Ovary (tissue), 3 donors: ENCODE results near the gene SPATA2.

ENCODE experiments used
- EP300 ChIP-seq: sonication (generic); formaldehyde crosslinking; IDR thresholded peaks from one replicate; pipeline ENCODE4 v1.6.1; 2017; ENCODE audit warnings: antibody characterized with exemption
- POLR2A ChIP-seq: fragments of 450-650 bp; IDR thresholded peaks from one replicate; pipeline ENCODE4 v1.6.1; 2017; ENCODE audit warnings: antibody characterized with exemption, mild to moderate bottlenecking, moderate library complexity
- TF ChIP-seq, protein P1 (sequence below), 3 donors: fragments of 450-650 bp in 2 of 3; fragments of 200-600 bp in 1 of 3; IDR thresholded peaks; one replicate each; pipeline versions ENCODE4 v1.5.1 to v1.8.0; 2016 to 2022; ENCODE audit warnings: antibody characterized with exemption in 3 of 3, mild to moderate bottlenecking in 1 of 3
- donor health status: DM: no; HTN: no; CAD: no.

DNA sequence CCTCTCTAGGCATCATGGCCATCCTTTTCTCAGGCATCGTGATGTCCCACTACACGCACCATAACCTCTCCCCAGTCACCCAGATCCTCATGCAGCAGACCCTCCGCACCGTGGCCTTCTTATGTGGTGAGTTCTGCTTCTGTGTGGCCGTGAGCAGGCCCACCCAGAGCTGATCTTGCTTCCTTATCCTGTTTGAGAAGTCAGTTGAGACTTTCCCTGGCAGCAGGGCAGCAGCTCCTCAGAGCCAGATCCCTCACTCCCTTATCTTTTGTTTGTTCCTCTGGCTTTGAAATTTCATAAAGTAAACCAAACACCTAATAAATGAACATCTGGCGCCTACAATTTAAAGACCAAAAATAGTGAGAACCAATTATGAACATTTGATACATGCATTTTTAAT lies 40.6 kb downstream of the SPATA2 start:
- TF ChIP-seq, protein P1, sequence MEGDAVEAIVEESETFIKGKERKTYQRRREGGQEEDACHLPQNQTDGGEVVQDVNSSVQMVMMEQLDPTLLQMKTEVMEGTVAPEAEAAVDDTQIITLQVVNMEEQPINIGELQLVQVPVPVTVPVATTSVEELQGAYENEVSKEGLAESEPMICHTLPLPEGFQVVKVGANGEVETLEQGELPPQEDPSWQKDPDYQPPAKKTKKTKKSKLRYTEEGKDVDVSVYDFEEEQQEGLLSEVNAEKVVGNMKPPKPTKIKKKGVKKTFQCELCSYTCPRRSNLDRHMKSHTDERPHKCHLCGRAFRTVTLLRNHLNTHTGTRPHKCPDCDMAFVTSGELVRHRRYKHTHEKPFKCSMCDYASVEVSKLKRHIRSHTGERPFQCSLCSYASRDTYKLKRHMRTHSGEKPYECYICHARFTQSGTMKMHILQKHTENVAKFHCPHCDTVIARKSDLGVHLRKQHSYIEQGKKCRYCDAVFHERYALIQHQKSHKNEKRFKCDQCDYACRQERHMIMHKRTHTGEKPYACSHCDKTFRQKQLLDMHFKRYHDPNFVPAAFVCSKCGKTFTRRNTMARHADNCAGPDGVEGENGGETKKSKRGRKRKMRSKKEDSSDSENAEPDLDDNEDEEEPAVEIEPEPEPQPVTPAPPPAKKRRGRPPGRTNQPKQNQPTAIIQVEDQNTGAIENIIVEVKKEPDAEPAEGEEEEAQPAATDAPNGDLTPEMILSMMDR (IDR thresholded peaks at IDR 0.05), result no peak
- TF ChIP-seq POLR2A (no peak), EP300 (no peak)
